ENCODE data around the gene VLDLR.

GRCh38 chr9:2635922-2636321 is 14.3 kb downstream of the VLDLR start:
- TF ChIP-seq CTCF (IDR thresholded peaks at IDR 0.05) (no peak), POLR2A (IDR thresholded peaks at IDR 0.05) (no peak)

All from heart left ventricle (tissue), 13 donors.